Left ventricle myocardium inferior (tissue), 1 donor: Measurements from ENCODE around the gene DENND4A. TPM values are rescaled to one million over a fixed set of nuclear protein-coding genes. Genes with fewer than 3 reads are reported as not detected.

ENCODE experiments used
- DNase-seq: peaks from one replicate; pipeline ENCODE4 v3.0.0-alpha.2; 2020
- H3K27ac ChIP-seq: fragments of 200-600 bp; replicated peaks from 2 replicates; pipeline ENCODE4 v1.8.0; 2021
- H3K27me3 ChIP-seq: fragments of 200-600 bp; 2 replicates; pipeline ENCODE4 v1.8.0; 2021; ENCODE audit warnings: low read depth
- H3K36me3 ChIP-seq: fragments of 200-600 bp; 2 replicates; pipeline ENCODE4 v1.8.0; 2021
- H3K4me1 ChIP-seq: fragments of 200-600 bp; 2 replicates; pipeline ENCODE4 v1.8.0; 2021
- H3K4me3 ChIP-seq: fragments of 200-600 bp; 2 replicates; pipeline ENCODE4 v1.8.0; 2021; ENCODE audit warnings: mild to moderate bottlenecking, moderate library complexity
- H3K9me3 ChIP-seq: fragments of 200-600 bp; replicated peaks from 2 replicates; pipeline ENCODE4 v1.8.0; 2021
- CTCF ChIP-seq: fragments of 200-600 bp; IDR thresholded peaks from 2 replicates; pipeline ENCODE4 v1.8.0; 2021; ENCODE audit warnings: antibody characterized with exemption, mild to moderate bottlenecking, borderline replicate concordance
- intact Hi-C: fragments of 100-400 bp; cut with micrococcal nuclease; formaldehyde crosslinking; loops from one replicate; pipeline ENCODE4 v1.11.0; 2022
- total RNA-seq: library from RNA; stranded (reverse); fragmentation: NEBNext Ultra II Directional; extraction: Animal tissue kit (Norgen Biotek cat#: 25700); gene quantifications from one replicate; pipeline ENCODE4 v1.2.1, GENCODE V29; 2021
- donor health status: DM: no; HTN: yes; CAD: no; lungs with severe emphysema.

Gene DENND4A
- total RNA-seq, 1 donor from 2014 or later = 13.5 TPM

- H3K27ac ChIP-seq = no peak overlapping the region
- DNase-seq = no peak
- no peaks in the 10 kb centered on the region for H3K27me3 ChIP-seq
- TF ChIP-seq CTCF = no peak
- no peaks in the 10 kb centered on the region for H3K36me3 ChIP-seq
- peaks cover 20% of the 10 kb centered on the region for H3K4me1 ChIP-seq
- intact Hi-C loops = no loop called here
- no peaks in the 10 kb centered on the region for H3K9me3 ChIP-seq
- no peak overlapping the region for H3K4me3 ChIP-seq
These were observed 147.8 kb downstream of the DENND4A start for GRCh38 chr15:65644282-65644681.

GRCh38 chr15:65642594-65642993, 149.5 kb downstream of the DENND4A start:
- no peaks in the 10 kb centered on the region for H3K9me3 ChIP-seq
- TF ChIP-seq CTCF = no peak
- H3K27ac ChIP-seq = no peak overlapping the region
- H3K36me3 ChIP-seq = no peaks in the 10 kb centered on the region
- no peak overlapping the region for H3K4me3 ChIP-seq
- intact Hi-C loops = no loop called here
- H3K27me3 ChIP-seq = no peaks in the 10 kb centered on the region
- peaks cover 27% of the 10 kb centered on the region for H3K4me1 ChIP-seq
- no peak for DNase-seq

- Histone ChIP-seq H3K9me3 (no peaks in the 10 kb centered on the region), H3K27me3 (no peaks in the 10 kb centered on the region), H3K4me3 (no peak overlapping the region), H3K27ac (no peak overlapping the region), H3K4me1 (peaks cover 27% of the 10 kb centered on the region), H3K36me3 (no peaks in the 10 kb centered on the region)
- DNase-seq = no peak
- intact Hi-C loops = no loop called here
- TF ChIP-seq CTCF = no peak
These were observed 150.2 kb downstream of the DENND4A start for GRCh38 chr15:65641768-65642475.

- intact Hi-C loops = no loop called here
- TF ChIP-seq CTCF = no peak
- DNase-seq = no peak
These were observed 152.6 kb downstream of the DENND4A start for GRCh38 chr15:65639509-65639908.

GRCh38 chr15:65638681-65639089, 153.4 kb downstream of the DENND4A start:
- intact Hi-C loops = no loop called here
- no peaks in the 10 kb centered on the region for H3K36me3 ChIP-seq
- H3K4me1 ChIP-seq = peaks cover 27% of the 10 kb centered on the region
- no peak overlapping the region for H3K27ac ChIP-seq
- H3K4me3 ChIP-seq = no peak overlapping the region
- H3K27me3 ChIP-seq = no peaks in the 10 kb centered on the region
- H3K9me3 ChIP-seq = no peaks in the 10 kb centered on the region
- no peak for DNase-seq
- TF ChIP-seq CTCF = peak; percentile 85

More at GRCh38 chr15:65639509-65639908, 152.6 kb downstream of the DENND4A start:
- Histone ChIP-seq H3K36me3 (no peaks in the 10 kb centered on the region), H3K4me3 (no peak overlapping the region), H3K27ac (no peak overlapping the region), H3K9me3 (no peaks in the 10 kb centered on the region), H3K4me1 (peaks cover 27% of the 10 kb centered on the region), H3K27me3 (no peaks in the 10 kb centered on the region)
